ENCODE data around the gene ARHGEF10L.

ARHGEF10L gene

DNA sequence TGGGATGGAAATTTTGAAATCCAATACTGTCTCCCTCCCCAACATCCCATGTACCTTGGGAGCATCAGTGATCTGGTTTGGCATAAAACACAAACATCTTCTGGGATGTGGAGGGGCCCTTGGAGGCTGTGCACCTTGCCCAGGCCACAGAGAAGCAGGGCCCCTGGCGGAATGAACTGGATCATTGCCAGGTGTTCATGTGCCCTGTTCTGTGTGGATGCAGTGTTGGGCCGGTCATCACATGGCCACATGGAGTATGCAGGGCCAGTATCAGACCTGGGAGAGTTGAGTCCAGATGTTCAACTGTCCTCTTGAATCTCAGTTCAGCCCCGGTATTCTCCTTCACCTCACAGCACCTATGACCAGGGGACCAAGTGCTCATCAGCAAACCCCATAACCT, 26.9 kb downstream of the ARHGEF10L start:
- Histone ChIP-seq H3K4me1 (ENCODE audit: control insufficient read depth in 1 of 2, insufficient read depth in 1 of 2, low read depth in 1 of 2, low read length in 1 of 2) (no peaks in the 10 kb centered on the region), H3K27ac (no peak overlapping the region)
- TF ChIP-seq, protein P1, sequence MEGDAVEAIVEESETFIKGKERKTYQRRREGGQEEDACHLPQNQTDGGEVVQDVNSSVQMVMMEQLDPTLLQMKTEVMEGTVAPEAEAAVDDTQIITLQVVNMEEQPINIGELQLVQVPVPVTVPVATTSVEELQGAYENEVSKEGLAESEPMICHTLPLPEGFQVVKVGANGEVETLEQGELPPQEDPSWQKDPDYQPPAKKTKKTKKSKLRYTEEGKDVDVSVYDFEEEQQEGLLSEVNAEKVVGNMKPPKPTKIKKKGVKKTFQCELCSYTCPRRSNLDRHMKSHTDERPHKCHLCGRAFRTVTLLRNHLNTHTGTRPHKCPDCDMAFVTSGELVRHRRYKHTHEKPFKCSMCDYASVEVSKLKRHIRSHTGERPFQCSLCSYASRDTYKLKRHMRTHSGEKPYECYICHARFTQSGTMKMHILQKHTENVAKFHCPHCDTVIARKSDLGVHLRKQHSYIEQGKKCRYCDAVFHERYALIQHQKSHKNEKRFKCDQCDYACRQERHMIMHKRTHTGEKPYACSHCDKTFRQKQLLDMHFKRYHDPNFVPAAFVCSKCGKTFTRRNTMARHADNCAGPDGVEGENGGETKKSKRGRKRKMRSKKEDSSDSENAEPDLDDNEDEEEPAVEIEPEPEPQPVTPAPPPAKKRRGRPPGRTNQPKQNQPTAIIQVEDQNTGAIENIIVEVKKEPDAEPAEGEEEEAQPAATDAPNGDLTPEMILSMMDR (IDR thresholded peaks at IDR 0.05) = no peak

DNA sequence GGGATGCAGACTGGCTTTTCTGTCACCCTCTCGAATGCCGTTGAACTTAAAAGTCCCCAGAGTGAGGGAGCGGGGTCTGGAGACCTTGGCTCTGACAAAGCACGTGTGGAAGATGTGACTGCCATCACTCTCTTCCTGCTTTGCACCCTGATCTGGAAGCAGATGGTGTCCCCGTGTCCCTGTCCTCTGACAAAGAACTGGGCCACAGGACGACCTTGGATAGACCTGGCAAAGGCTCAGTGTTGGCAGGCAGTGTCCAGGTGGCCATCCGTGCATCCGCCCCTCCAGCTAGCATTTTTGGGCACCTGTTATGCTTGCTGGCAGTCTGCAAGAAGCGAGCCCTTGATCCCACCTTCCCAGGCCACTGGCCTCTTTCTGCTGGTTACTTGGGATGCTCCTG, 27.4 kb downstream of the ARHGEF10L start:
- TF ChIP-seq, protein P1 (IDR thresholded peaks at IDR 0.05) = no peak
- no peak overlapping the region for H3K4me3 ChIP-seq (ENCODE audit: low read depth in 1 of 2, low read length in 1 of 2)
- H3K27me3 ChIP-seq = peaks cover 28% of the 10 kb centered on the region
- H3K27ac ChIP-seq = no peak overlapping the region
- no peaks in the 10 kb centered on the region for H3K4me1 ChIP-seq (ENCODE audit: control insufficient read depth in 1 of 2, insufficient read depth in 1 of 2, low read depth in 1 of 2, low read length in 1 of 2)
- H3K36me3 ChIP-seq = no peaks in the 10 kb centered on the region
- no peaks in the 10 kb centered on the region for H3K9me3 ChIP-seq

More for the DNA sequence above, 26.9 kb downstream of the ARHGEF10L start:
- Histone ChIP-seq H3K27me3 (peaks cover 28% of the 10 kb centered on the region), H3K36me3 (no peaks in the 10 kb centered on the region), H3K9me3 (no peaks in the 10 kb centered on the region), H3K4me3 (ENCODE audit: low read depth in 1 of 2, low read length in 1 of 2) (no peak overlapping the region)

DNA sequence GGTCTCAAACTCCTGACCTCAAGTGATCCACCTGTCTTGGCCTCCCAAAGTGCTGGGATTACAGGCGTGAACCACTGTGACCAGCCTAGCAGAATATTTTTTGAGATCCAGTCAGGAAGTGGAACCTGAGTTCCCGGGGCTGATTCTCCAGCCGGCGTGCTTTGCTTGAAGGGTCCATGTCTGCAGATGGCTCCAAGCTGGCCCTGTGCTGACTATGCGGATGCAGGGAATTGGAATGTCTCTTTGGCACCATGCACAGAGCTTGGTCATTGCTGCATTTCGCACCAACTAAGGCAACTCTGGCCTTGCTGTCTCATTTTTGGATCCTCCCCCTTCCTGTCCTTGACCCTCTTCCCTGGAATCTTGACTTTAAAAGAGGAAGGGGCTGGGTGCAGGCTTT, 28.1 kb downstream of the ARHGEF10L start:
- H3K36me3 ChIP-seq = no peaks in the 10 kb centered on the region
- H3K27me3 ChIP-seq = peaks cover 28% of the 10 kb centered on the region
- no peaks in the 10 kb centered on the region for H3K4me1 ChIP-seq (ENCODE audit: control insufficient read depth in 1 of 2, insufficient read depth in 1 of 2, low read depth in 1 of 2, low read length in 1 of 2)
- H3K9me3 ChIP-seq = no peaks in the 10 kb centered on the region
- TF ChIP-seq, protein P1 (IDR thresholded peaks at IDR 0.05) = no peak
- no peak overlapping the region for H3K27ac ChIP-seq
- H3K4me3 ChIP-seq (ENCODE audit: low read depth in 1 of 2, low read length in 1 of 2) = no peak overlapping the region

DNA sequence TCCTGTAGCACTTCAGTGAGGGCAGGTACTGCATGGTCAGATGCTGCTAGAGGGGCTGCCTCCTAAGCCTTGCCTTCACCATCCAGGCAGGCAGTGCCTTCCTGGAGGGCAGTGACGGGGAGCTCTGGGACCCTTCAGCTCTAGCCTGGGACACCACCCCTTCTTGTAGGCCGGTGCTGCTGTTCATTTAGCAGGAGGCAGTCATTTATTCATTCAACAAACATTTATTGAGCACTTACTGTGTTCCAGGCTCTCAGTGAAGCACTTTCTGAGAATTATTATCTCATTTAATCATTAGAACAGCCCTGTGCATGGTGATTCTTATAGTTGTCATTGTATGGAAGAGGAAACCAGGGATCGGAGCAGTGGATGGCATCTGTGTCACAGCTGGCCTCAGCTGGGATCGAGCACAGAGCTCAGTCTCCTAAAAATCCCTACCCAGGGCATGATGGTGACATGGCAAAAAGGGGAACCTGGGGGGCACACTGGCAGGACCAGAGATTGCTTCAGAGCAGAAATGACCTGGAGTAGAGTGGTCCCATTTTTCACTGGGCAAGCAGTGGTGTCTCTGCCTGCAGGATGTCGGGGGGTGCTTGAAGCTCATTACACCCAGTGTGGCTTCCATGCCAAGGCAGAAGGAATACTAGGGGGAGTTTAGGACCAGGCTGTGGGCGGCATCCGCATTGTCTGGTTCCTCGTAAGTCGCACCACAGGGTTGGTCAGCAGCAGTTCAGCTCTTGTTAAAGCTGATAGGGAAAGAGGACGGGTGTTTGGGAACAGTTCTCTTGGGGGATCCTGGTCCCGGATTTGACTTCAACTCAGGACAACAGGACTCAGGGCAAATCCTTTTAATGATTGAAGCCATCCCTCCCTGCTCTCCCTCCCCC, 28.8 kb downstream of the ARHGEF10L start:
- H3K27me3 ChIP-seq = peaks cover 28% of the 10 kb centered on the region
- no peaks in the 10 kb centered on the region for H3K9me3 ChIP-seq
- no peaks in the 10 kb centered on the region for H3K4me1 ChIP-seq (ENCODE audit: control insufficient read depth in 1 of 2, insufficient read depth in 1 of 2, low read depth in 1 of 2, low read length in 1 of 2)
- TF ChIP-seq, protein P1 (IDR thresholded peaks at IDR 0.05) = no peak
- no peak overlapping the region for H3K4me3 ChIP-seq (ENCODE audit: low read depth in 1 of 2, low read length in 1 of 2)
- H3K27ac ChIP-seq = no peak overlapping the region
- H3K36me3 ChIP-seq = no peaks in the 10 kb centered on the region

DNA sequence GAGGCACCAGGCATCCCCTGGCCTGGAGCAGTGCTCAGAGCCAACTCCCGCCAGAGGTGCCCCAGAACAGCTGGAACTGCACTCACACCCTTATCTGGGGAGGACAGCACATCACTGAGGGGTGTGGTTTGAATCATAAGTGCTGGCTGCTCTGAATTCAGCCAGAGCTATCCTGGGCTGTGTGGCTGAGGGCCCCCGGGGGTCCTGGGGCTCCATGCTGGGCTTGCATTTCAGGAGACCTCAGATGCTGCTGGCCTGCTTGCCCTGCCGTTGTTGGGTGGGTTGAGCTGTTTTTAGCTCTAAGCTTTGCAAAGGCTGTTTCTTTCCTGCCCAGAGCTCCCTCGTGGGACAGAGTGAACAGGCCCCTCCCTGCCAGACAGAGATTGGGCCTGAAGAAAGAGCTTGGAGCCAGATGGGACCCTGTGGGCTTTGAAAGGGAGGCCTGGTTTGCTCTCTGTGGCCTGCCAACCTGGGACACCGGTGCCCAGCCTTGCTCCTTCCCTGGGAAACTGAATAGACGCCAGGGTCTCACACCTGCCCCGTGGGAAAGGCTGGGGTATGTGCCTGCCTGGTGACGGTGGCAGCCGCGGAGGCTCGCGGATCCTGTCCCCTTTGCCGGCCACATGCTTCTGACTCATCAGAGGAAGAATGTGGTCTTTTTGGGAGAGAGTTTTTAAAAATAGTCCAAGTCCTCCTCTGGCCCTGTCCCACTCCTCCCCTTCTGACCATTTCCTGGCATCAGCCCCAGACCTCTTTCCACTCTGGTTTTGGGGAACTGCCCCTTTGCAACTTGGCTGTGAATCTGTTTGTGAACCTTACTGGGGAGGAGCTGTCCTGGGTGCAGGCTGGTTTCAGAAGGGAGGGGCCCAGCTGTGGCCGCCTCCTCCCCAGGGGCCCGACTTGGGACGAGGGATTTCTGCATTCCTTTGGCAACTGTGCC, 30.0 kb downstream of the ARHGEF10L start:
- H3K36me3 ChIP-seq = no peaks in the 10 kb centered on the region
- TF ChIP-seq, protein P1 (IDR thresholded peaks at IDR 0.05) = no peak
- no peak overlapping the region for H3K27ac ChIP-seq
- H3K9me3 ChIP-seq = no peaks in the 10 kb centered on the region
- no peaks in the 10 kb centered on the region for H3K4me1 ChIP-seq (ENCODE audit: control insufficient read depth in 1 of 2, insufficient read depth in 1 of 2, low read depth in 1 of 2, low read length in 1 of 2)
- H3K27me3 ChIP-seq = peaks cover 28% of the 10 kb centered on the region
- H3K4me3 ChIP-seq (ENCODE audit: low read depth in 1 of 2, low read length in 1 of 2) = no peak overlapping the region
